Testis (tissue), 2 donors: ENCODE data around the gene LRIG1.

Experiments
- POLR2A ChIP-seq: fragments of 450-650 bp; IDR thresholded peaks from one replicate; pipeline ENCODE4 v1.6.1; 2017; ENCODE audit warnings: antibody characterized with exemption, mild to moderate bottlenecking, moderate library complexity
- TF ChIP-seq, protein P1 (sequence below), 3 experiments: fragments of 450-650 bp in 2 of 3; fragments of 200-600 bp in 1 of 3; sonication (generic) in 1 of 3; IDR thresholded peaks; one replicate each; pipeline ENCODE4 v1.5.1; 2016 to 2019; ENCODE audit warnings: antibody characterized with exemption in 3 of 3, mild to moderate bottlenecking in 2 of 3, moderate library complexity in 1 of 3

- TF ChIP-seq, protein P1, sequence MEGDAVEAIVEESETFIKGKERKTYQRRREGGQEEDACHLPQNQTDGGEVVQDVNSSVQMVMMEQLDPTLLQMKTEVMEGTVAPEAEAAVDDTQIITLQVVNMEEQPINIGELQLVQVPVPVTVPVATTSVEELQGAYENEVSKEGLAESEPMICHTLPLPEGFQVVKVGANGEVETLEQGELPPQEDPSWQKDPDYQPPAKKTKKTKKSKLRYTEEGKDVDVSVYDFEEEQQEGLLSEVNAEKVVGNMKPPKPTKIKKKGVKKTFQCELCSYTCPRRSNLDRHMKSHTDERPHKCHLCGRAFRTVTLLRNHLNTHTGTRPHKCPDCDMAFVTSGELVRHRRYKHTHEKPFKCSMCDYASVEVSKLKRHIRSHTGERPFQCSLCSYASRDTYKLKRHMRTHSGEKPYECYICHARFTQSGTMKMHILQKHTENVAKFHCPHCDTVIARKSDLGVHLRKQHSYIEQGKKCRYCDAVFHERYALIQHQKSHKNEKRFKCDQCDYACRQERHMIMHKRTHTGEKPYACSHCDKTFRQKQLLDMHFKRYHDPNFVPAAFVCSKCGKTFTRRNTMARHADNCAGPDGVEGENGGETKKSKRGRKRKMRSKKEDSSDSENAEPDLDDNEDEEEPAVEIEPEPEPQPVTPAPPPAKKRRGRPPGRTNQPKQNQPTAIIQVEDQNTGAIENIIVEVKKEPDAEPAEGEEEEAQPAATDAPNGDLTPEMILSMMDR (IDR thresholded peaks at IDR 0.05) = no peak
- TF ChIP-seq POLR2A = no peak
Observed at GRCh38 chr3:66432041-66432766, 68.6 kb downstream of the LRIG1 start.
